ENCODE measurements around the gene STX11.

STX11 gene

DNA sequence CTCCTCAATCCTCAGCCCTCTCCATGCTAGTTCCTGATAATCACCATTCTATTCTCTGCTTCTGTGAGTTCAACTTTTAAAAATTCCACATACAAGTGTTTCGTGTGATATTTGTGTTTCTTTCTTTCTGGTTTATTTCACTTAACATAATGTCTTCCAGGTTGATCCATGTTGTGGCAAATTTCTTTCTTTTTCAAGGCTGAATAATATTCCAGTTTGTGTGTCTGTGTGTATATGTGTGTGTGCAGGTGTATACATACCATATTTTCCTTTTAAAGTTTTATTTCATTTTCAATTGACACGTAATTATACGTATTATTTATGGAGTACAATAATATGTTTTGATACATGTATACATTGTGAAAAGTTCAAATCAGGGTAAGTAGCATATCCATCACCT, 35.1 kb upstream of the STX11 start:
- FAIRE-seq: no peak
- TF ChIP-seq, protein P1, sequence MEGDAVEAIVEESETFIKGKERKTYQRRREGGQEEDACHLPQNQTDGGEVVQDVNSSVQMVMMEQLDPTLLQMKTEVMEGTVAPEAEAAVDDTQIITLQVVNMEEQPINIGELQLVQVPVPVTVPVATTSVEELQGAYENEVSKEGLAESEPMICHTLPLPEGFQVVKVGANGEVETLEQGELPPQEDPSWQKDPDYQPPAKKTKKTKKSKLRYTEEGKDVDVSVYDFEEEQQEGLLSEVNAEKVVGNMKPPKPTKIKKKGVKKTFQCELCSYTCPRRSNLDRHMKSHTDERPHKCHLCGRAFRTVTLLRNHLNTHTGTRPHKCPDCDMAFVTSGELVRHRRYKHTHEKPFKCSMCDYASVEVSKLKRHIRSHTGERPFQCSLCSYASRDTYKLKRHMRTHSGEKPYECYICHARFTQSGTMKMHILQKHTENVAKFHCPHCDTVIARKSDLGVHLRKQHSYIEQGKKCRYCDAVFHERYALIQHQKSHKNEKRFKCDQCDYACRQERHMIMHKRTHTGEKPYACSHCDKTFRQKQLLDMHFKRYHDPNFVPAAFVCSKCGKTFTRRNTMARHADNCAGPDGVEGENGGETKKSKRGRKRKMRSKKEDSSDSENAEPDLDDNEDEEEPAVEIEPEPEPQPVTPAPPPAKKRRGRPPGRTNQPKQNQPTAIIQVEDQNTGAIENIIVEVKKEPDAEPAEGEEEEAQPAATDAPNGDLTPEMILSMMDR (IDR thresholded peaks at IDR 0.05; ENCODE audit: insufficient read depth, missing control alignments): no peak
- DNase-seq (ENCODE audit: insufficient read length, low spot score): no peak

DNA sequence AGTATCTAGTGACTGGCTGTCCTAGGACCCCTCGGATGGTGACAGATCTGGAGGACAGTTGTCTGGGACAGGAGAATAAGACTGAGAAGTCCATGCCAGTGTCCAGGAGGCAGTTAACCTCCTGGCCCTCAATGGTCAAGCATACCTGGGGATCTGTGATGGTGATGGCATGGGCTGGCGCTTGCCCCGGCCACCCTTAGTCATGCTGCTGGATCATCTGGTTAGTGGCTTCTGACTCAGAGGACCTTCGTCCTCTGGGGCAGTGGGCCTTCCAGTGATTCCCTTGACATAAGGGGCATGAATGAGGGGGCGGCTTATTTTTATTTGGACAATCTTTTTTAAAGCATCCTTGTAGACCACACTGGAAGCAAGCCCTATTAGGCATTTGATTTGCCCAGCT, 30.9 kb upstream of the STX11 start:
- no peak for DNase-seq (ENCODE audit: insufficient read length, low spot score)
- TF ChIP-seq, protein P1 (IDR thresholded peaks at IDR 0.05; ENCODE audit: insufficient read depth, missing control alignments): no peak
- FAIRE-seq: no peak

DNA sequence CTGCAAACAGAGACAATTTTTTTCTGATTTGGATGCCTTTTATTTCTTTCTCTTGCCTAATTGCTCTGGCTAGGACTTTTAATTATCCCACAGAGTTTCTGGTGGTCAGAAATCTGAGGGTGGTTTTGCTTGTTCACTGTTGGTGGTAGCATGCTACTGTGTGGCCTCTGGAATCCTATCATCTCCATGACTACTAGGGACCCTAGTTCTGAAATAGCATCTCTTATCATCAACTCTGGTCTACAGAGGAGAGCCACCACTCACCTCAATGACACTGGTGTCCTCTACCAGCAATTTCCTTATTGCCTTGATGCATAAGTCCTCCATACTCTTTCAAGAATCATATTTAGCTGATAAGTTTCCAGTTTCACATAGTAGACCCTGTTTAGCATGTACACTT, 27.5 kb upstream of the STX11 start:
- TF ChIP-seq, protein P1 (IDR thresholded peaks at IDR 0.05; ENCODE audit: insufficient read depth, missing control alignments): no peak
- DNase-seq (ENCODE audit: insufficient read length, low spot score): no peak
- no peak for FAIRE-seq

DNA sequence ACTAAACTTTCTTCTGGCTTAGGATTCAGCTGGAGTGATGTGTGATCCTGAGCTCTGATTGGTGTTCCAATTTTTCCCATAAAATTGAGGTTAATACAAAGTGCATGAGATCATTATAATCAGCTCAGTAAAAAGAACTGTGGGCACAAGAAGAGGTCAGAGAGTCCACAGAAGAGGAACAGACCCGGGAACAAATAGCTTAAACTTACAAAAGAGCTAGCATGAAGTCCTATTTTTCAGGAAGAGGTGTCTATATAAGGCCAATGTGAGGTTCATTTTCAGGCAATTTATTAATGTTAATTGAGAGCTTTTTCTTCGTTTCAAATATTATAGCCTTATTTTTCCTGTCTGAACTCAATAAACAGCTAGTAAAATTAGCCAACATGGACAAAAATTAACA, 26.9 kb upstream of the STX11 start:
- no peak for FAIRE-seq
- no peak for DNase-seq (ENCODE audit: insufficient read length, low spot score)
- TF ChIP-seq, protein P1 (IDR thresholded peaks at IDR 0.05; ENCODE audit: insufficient read depth, missing control alignments): no peak

DNA sequence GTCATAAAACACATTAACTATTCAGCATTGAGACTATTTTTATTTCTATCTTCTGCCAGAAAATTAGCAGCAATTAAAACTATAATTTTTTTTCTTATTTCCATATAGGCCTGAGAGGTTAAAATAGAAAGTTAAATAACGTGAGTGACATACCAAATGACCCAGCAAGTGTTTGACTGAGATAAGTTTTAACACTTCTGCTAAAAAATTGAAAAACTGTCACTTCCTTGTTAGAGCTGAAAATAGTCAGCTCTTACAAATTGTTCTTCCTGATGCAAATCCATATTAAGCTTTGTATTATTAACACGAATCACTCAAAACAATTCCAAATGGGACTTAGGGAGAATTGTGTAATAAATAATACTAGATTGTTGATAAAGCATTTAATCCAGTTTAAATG, 26.5 kb upstream of the STX11 start:
- no peak for FAIRE-seq
- TF ChIP-seq, protein P1 (IDR thresholded peaks at IDR 0.05; ENCODE audit: insufficient read depth, missing control alignments): no peak

DNA sequence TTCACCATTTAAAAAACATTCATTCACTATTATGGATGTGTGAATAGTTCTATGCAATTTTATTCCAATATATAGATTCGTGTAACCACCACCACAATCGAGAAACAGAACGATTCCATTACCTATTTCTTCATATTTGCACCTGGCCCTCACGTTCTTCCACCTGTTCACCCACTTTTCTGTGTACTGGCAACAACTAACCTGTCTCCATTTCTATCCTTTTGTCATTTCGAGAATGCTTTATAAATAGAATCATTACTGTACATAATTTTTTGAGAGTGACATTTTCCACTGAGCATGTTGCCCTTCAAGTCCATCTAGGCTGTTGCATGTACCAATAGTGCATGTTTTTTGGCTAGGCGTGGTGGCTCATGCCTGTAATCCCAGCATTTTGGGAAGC, 23.2 kb upstream of the STX11 start:
- no peak for DNase-seq (ENCODE audit: insufficient read length, low spot score)
- no peak for FAIRE-seq
- TF ChIP-seq, protein P1 (IDR thresholded peaks at IDR 0.05; ENCODE audit: insufficient read depth, missing control alignments): no peak

More for the DNA sequence above, 26.5 kb upstream of the STX11 start:
- no peak for DNase-seq (ENCODE audit: insufficient read length, low spot score)

DNA sequence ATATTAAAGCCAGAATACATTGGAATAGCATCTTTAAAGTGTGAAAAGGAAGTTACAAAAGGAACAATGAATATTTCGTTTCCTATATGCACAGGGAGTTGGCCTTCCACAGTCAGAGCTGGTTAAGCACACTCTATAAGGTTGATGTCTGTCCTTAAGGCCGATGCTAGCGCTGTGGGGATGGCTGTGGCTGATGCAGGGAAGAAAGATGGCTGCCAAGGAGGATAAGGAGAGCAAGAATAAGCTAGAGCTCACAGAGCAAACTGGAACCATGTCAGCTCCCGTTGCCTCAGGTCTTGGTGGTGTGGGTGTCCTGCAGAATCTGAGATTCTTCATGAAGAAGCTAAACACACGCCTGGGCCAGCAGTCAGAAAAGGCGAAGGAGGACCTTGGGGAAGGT, 20.8 kb upstream of the STX11 start:
- FAIRE-seq (no peak), DNase-seq (ENCODE audit: insufficient read length, low spot score) (no peak)
- TF ChIP-seq, protein P1 (IDR thresholded peaks at IDR 0.05; ENCODE audit: insufficient read depth, missing control alignments): no peak
